Measurements from ENCODE around the gene CDCA8. TPM values are rescaled to one million over a fixed set of nuclear protein-coding genes. Genes with fewer than 3 reads are reported as not detected.

CDCA8 gene
- total RNA-seq, 1 experiment from 2014 or later: 48.5 TPM

- no peak overlapping the region for H3K4me2 ChIP-seq (ENCODE audit: insufficient read depth, insufficient read length, low read length)
- H3K4me1 ChIP-seq (ENCODE audit: insufficient read depth, low read length): no peaks in the 10 kb centered on the region
- Mint-ChIP-seq H3K27me3 (ENCODE audit: low read depth) (peaks cover 50% of the 10 kb centered on the region), H3K4me3 (no peak overlapping the region), H3K9me3 (no peaks in the 10 kb centered on the region), H3K27ac (no peak overlapping the region), H3K4me1 (peaks cover 6 to 9% of the 10 kb centered on the region in 2 experiments; a peak in 2 of 4 replicates), H3K36me3 (ENCODE audit: insufficient read depth in 1 of 3, low read depth in 3 of 3) (no peaks in the 10 kb centered on the region; a peak in 1 of 7 replicates)
- H3K23ac ChIP-seq (ENCODE audit: insufficient read length, low read depth, low read length): no peak overlapping the region
- no peak overlapping the region for H3T11ph ChIP-seq (ENCODE audit: low read length)
- H2BK15ac ChIP-seq (ENCODE audit: low read depth, low read length): no peak overlapping the region
- H3K9me3 ChIP-seq (ENCODE audit: control insufficient read depth, low read depth, low read length): no peaks in the 10 kb centered on the region
- H3K18ac ChIP-seq (ENCODE audit: insufficient read length, low read depth, low read length): no peak overlapping the region
- H2BK20ac ChIP-seq (ENCODE audit: low read depth, low read length, poor library complexity, severe bottlenecking): no peak overlapping the region
- no peak overlapping the region for H2AK5ac ChIP-seq (ENCODE audit: insufficient read length, low read length)
- H4K5ac ChIP-seq (ENCODE audit: insufficient read length, low read depth, low read length): no peak overlapping the region
- no peak overlapping the region for H2BK120ac ChIP-seq (ENCODE audit: low read depth, low read length, poor library complexity, severe bottlenecking)
- H4K8ac ChIP-seq (replicated peaks; ENCODE audit: insufficient read length, low read depth, low read length): no peak overlapping the region
- TF ChIP-seq CTCF (conservative IDR thresholded peaks at IDR 0.05): no peak
- no peak for DNase-seq
- H2BK12ac ChIP-seq (ENCODE audit: insufficient read length, low read depth, low read length): no peak overlapping the region
- H2AFZ ChIP-seq (ENCODE audit: low read length): no peak overlapping the region
- H3K9ac ChIP-seq (ENCODE audit: extremely low read depth, insufficient read length, low read length): no peak overlapping the region
- no peak overlapping the region for H3K14ac ChIP-seq (ENCODE audit: insufficient read depth, low read length)
- no peaks in the 10 kb centered on the region for H3K27me3 ChIP-seq (ENCODE audit: insufficient read depth, low read length)
- no peak overlapping the region for H3K4ac ChIP-seq (ENCODE audit: low read depth, low read length)
- no peak overlapping the region for H3K56ac ChIP-seq (ENCODE audit: insufficient read length, low read depth, low read length)
- no CpG with 5 or more reads among the region's 15 CpGs for WGBS (ENCODE audit: extremely low coverage, insufficient read length, low lambda C conversion rate)
- H3K27ac ChIP-seq (ENCODE audit: insufficient read length, low read depth, low read length): no peak overlapping the region
- no peaks in the 10 kb centered on the region for H4K20me1 ChIP-seq (ENCODE audit: control insufficient read depth, insufficient read depth, insufficient read length)
- no peak overlapping the region for H4K91ac ChIP-seq (ENCODE audit: insufficient read length, low read depth, low read length)
- H3K79me2 ChIP-seq (ENCODE audit: insufficient read depth, low read length): no peaks in the 10 kb centered on the region
- no peak overlapping the region for H2BK5ac ChIP-seq (ENCODE audit: insufficient read length, low read length)
- no peaks in the 10 kb centered on the region for H3K79me1 ChIP-seq (ENCODE audit: insufficient read depth, low read depth, low read length, poor library complexity, severe bottlenecking)
- H3K23me2 ChIP-seq (ENCODE audit: insufficient read length, low read depth, low read length, poor library complexity, severe bottlenecking): peaks cover 4% of the 10 kb centered on the region
Measured at GRCh38 chr1:37731312-37732019, 39.1 kb downstream of the CDCA8 start.
